ENCODE results near the gene SUPT20HL2.

DNA sequence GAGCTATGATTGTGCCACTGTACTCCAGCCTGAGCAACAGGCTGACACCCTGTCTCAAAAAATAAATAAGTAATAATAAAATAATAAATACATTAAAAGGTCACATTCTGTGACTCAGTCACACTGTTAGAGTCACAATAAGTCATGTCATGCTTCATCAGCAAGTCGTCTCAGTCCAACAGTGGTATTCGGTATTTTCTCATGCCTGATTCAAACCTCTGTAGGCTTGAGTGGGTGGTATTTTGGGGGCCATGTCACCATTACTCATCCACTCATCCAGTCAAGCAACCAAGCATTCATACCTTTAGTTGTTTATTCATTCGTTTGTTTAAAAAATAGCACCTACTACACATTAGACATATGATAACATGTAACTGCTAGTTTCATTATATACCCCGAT lies 46.9 kb downstream of the SUPT20HL2 start:
- TF ChIP-seq EZH2 (IDR thresholded peaks at IDR 0.05; ENCODE audit: insufficient read depth, poor library complexity, severe bottlenecking) = no peak
- TF ChIP-seq EZH2phosphoT487 (IDR thresholded peaks at IDR 0.05; ENCODE audit: insufficient read depth, low read depth) = no peak

All from GM23248 (cell line).